HG03196 (cell line): Measurements from ENCODE around the gene PIGL.
"Not testable (repeated sequence)": the region's sequence is repeated elsewhere in the genome, so short reads cannot be mapped to it uniquely, and the experiment has no call there.

Source experiments
- ATAC-seq: cut with Tn5 transposase; IDR thresholded peaks from one replicate; pipeline ENCODE4 v1.9.1; 2021; ENCODE audit not compliant: unreplicated experiment

PIGL gene

GRCh38 chr17:16273499-16273898 is 56.5 kb downstream of the PIGL start:
- ATAC-seq = no peak

GRCh38 chr17:16273929-16274339 is 56.9 kb downstream of the PIGL start:
- no peak for ATAC-seq

GRCh38 chr17:16275024-16275423 is 58.0 kb downstream of the PIGL start:
- ATAC-seq = no peak

- ATAC-seq = no peak
These were observed 60.2 kb downstream of the PIGL start for GRCh38 chr17:16277163-16277562.

GRCh38 chr17:16281351-16281750 is 64.3 kb downstream of the PIGL start:
- ATAC-seq = no peak

- no peak for ATAC-seq
These were observed 65.5 kb downstream of the PIGL start for GRCh38 chr17:16282522-16282921.

GRCh38 chr17:16283705-16284104 is 66.7 kb downstream of the PIGL start:
- ATAC-seq = no peak

- ATAC-seq = no peak
These were observed 68.6 kb downstream of the PIGL start for GRCh38 chr17:16285646-16286008.

- peak; percentile 75 for ATAC-seq
These were observed 69.3 kb downstream of the PIGL start for GRCh38 chr17:16286009-16286946.

GRCh38 chr17:16286947-16287562 is 70.0 kb downstream of the PIGL start:
- peak; percentile 50 for ATAC-seq

GRCh38 chr17:16287563-16288027 is 70.6 kb downstream of the PIGL start:
- peak; percentile 19 for ATAC-seq

GRCh38 chr17:16288860-16289571 is 72.0 kb downstream of the PIGL start:
- ATAC-seq = no peak

GRCh38 chr17:16293931-16294330 is 76.9 kb downstream of the PIGL start:
- ATAC-seq = no peak

GRCh38 chr17:16294560-16294959 is 77.5 kb downstream of the PIGL start:
- no peak for ATAC-seq

- ATAC-seq = not testable (repeated sequence)
These were observed 79.1 kb downstream of the PIGL start for GRCh38 chr17:16296072-16296471.

GRCh38 chr17:16297367-16298139 is 80.5 kb downstream of the PIGL start:
- ATAC-seq = no peak

- ATAC-seq = no peak
These were observed 81.2 kb downstream of the PIGL start for GRCh38 chr17:16298140-16298662.

GRCh38 chr17:16300554-16300953 is 83.5 kb downstream of the PIGL start:
- no peak for ATAC-seq

- ATAC-seq = no peak
These were observed 85.2 kb downstream of the PIGL start for GRCh38 chr17:16301963-16302855.

GRCh38 chr17:16302856-16303255 is 85.8 kb downstream of the PIGL start:
- no peak for ATAC-seq
